DMS153 treated with DMSO at 0.1 percent for 48 hours (cell line): Measurements from ENCODE around the gene GRID2IP.
A peak's percentile ranks its signal among the peaks of the same experiment; 100 is the strongest.
"Not testable (repeated sequence)": the region's sequence is repeated elsewhere in the genome, so short reads cannot be mapped to it uniquely, and the experiment has no call there.

Source experiments
- DNase-seq: peaks from one replicate; lab custom pipeline; 2025; ENCODE audit not compliant: unreplicated experiment; lab: John Stamatoyannopoulos, UW

The GRID2IP gene

GRCh38 chr7:6551016-6551511 lies at the start of gene GRID2IP:
Gene GRID2IP, minus strand, starts transcription at chr7:6551461. Its CDS starts 25 bp downstream, at chr7:6551436.
- no peak for DNase-seq

GRCh38 chr7:6600093-6600492 lies 48.8 kb upstream of the GRID2IP start:
- no peak for DNase-seq

- DNase-seq: no peak
Observed at GRCh38 chr7:6590645-6591110, 39.4 kb upstream of the GRID2IP start.

GRCh38 chr7:6589829-6590644 lies 38.8 kb upstream of the GRID2IP start, which contains the start of gene INTS15:
Gene INTS15, plus strand, starts transcription at chr7:6590021. Its CDS starts 263 bp downstream, at chr7:6590284.
- DNase-seq: peak; percentile 78

GRCh38 chr7:6589151-6589828 lies 38.0 kb upstream of the GRID2IP start:
- no peak for DNase-seq

- no peak for DNase-seq
Observed at GRCh38 chr7:6588566-6588965, 37.3 kb upstream of the GRID2IP start.

GRCh38 chr7:6585746-6586432 lies 34.6 kb upstream of the GRID2IP start:
- DNase-seq: not testable (repeated sequence)

GRCh38 chr7:6579446-6579845 lies 28.2 kb upstream of the GRID2IP start:
- no peak for DNase-seq

- no peak for DNase-seq
Observed at GRCh38 chr7:6578114-6579084, 27.1 kb upstream of the GRID2IP start.

- peak; percentile 77 for DNase-seq
Observed at GRCh38 chr7:6577369-6578113, 26.3 kb upstream of the GRID2IP start, which contains the start of gene ZDHHC4. Gene ZDHHC4, plus strand, starts transcription at chr7:6577454. Its CDS starts 3,108 bp downstream, at chr7:6580562.

GRCh38 chr7:6576867-6577368 lies 25.7 kb upstream of the GRID2IP start:
- DNase-seq: not testable (repeated sequence)

GRCh38 chr7:6576024-6576866 lies 25.0 kb upstream of the GRID2IP start:
- DNase-seq: no peak

- no peak for DNase-seq
Observed at GRCh38 chr7:6575281-6576023, 24.2 kb upstream of the GRID2IP start.

GRCh38 chr7:6571160-6571779 lies 20.0 kb upstream of the GRID2IP start:
- no peak for DNase-seq

- DNase-seq: no peak
Observed at GRCh38 chr7:6567886-6568285, 16.6 kb upstream of the GRID2IP start.

- no peak for DNase-seq
Observed at GRCh38 chr7:6565655-6566054, 14.4 kb upstream of the GRID2IP start.
